ENCODE measurements around the gene CDH13.

DNA sequence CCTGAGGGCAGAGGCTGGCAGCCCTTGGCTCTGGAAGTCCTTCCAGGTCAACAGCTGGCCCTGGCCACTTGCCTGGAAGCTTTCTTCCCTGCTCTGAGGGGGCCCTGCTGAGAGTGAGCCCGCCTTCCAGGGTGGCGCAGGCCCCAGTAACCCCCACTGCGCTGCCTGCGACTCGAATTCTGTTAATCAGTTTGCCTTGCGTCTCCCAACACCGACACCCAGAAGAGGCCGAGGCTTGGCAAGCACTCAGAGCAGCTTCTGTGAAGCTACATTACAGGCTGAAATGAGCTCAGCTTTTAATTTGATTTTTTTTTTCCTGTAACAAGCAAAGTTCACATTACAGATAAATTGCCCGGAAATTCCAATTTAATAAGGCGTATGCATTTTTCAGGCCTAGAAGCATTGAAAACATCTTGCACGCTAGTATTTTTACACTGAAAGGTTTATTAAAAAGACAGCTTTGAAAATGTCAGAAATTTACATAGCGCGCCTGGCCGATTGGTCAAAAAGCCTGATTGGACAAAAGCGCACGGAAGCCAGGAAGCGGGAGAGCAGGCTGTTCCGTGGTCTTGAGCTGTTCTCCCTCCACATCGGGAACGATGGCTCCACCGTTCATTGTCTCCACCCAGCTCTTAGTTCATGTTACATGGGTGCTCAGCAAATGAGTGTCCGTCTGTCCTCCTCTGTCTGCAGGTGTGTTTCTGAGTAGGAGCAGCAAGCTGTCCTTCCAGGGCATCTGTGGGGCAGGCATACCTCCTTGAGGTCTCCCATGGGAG, 1115.5 kb downstream of the CDH13 start:
- TF ChIP-seq, protein P1, sequence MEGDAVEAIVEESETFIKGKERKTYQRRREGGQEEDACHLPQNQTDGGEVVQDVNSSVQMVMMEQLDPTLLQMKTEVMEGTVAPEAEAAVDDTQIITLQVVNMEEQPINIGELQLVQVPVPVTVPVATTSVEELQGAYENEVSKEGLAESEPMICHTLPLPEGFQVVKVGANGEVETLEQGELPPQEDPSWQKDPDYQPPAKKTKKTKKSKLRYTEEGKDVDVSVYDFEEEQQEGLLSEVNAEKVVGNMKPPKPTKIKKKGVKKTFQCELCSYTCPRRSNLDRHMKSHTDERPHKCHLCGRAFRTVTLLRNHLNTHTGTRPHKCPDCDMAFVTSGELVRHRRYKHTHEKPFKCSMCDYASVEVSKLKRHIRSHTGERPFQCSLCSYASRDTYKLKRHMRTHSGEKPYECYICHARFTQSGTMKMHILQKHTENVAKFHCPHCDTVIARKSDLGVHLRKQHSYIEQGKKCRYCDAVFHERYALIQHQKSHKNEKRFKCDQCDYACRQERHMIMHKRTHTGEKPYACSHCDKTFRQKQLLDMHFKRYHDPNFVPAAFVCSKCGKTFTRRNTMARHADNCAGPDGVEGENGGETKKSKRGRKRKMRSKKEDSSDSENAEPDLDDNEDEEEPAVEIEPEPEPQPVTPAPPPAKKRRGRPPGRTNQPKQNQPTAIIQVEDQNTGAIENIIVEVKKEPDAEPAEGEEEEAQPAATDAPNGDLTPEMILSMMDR (tag by site-specific recombination; IDR thresholded peaks at IDR 0.05): no peak
- TF ChIP-seq PRDM1 (tag by site-specific recombination; IDR thresholded peaks at IDR 0.05) (no peak), ZBTB7A (tag by site-specific recombination; IDR thresholded peaks at IDR 0.05; ENCODE audit: low read depth) (no peak), ZNF777 (tag by site-specific recombination; IDR thresholded peaks at IDR 0.05; ENCODE audit: borderline replicate concordance) (no peak), ZBTB21 (tag by site-specific recombination; IDR thresholded peaks at IDR 0.05) (no peak), SALL2 (tag by site-specific recombination; IDR thresholded peaks at IDR 0.05; ENCODE audit: borderline replicate concordance) (no peak), ZNF274 (IDR thresholded peaks at IDR 0.05; ENCODE audit: low read length) (no peak), ZNF274 (tag by site-specific recombination; IDR thresholded peaks at IDR 0.05; ENCODE audit: borderline replicate concordance) (no peak), ZNF707 (tag by site-specific recombination; IDR thresholded peaks at IDR 0.05) (no peak)
- TF ChIP-seq, protein P2, sequence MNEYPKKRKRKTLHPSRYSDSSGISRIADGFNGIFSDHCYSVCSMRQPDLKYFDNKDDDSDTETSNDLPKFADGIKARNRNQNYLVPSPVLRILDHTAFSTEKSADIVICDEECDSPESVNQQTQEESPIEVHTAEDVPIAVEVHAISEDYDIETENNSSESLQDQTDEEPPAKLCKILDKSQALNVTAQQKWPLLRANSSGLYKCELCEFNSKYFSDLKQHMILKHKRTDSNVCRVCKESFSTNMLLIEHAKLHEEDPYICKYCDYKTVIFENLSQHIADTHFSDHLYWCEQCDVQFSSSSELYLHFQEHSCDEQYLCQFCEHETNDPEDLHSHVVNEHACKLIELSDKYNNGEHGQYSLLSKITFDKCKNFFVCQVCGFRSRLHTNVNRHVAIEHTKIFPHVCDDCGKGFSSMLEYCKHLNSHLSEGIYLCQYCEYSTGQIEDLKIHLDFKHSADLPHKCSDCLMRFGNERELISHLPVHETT (tag by site-specific recombination; IDR thresholded peaks at IDR 0.05): no peak
- TF ChIP-seq, protein P3, sequence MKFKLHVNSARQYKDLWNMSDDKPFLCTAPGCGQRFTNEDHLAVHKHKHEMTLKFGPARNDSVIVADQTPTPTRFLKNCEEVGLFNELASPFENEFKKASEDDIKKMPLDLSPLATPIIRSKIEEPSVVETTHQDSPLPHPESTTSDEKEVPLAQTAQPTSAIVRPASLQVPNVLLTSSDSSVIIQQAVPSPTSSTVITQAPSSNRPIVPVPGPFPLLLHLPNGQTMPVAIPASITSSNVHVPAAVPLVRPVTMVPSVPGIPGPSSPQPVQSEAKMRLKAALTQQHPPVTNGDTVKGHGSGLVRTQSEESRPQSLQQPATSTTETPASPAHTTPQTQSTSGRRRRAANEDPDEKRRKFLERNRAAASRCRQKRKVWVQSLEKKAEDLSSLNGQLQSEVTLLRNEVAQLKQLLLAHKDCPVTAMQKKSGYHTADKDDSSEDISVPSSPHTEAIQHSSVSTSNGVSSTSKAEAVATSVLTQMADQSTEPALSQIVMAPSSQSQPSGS (tag by site-specific recombination; IDR thresholded peaks at IDR 0.05; ENCODE audit: low read depth): no peak
- TF ChIP-seq, protein P4, sequence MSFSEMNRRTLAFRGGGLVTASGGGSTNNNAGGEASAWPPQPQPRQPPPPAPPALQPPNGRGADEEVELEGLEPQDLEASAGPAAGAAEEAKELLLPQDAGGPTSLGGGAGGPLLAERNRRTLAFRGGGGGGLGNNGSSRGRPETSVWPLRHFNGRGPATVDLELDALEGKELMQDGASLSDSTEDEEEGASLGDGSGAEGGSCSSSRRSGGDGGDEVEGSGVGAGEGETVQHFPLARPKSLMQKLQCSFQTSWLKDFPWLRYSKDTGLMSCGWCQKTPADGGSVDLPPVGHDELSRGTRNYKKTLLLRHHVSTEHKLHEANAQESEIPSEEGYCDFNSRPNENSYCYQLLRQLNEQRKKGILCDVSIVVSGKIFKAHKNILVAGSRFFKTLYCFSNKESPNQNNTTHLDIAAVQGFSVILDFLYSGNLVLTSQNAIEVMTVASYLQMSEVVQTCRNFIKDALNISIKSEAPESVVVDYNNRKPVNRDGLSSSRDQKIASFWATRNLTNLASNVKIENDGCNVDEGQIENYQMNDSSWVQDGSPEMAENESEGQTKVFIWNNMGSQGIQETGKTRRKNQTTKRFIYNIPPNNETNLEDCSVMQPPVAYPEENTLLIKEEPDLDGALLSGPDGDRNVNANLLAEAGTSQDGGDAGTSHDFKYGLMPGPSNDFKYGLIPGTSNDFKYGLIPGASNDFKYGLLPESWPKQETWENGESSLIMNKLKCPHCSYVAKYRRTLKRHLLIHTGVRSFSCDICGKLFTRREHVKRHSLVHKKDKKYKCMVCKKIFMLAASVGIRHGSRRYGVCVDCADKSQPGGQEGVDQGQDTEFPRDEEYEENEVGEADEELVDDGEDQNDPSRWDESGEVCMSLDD (tag by site-specific recombination; IDR thresholded peaks at IDR 0.05): no peak
- TF ChIP-seq, protein P5, sequence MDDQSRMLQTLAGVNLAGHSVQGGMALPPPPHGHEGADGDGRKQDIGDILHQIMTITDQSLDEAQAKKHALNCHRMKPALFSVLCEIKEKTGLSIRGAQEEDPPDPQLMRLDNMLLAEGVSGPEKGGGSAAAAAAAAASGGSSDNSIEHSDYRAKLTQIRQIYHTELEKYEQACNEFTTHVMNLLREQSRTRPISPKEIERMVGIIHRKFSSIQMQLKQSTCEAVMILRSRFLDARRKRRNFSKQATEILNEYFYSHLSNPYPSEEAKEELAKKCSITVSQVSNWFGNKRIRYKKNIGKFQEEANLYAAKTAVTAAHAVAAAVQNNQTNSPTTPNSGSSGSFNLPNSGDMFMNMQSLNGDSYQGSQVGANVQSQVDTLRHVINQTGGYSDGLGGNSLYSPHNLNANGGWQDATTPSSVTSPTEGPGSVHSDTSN (CRISPR knock-in tag; IDR thresholded peaks at IDR 0.05): no peak

All from HEK293 (cell line).